ENCODE measurements around the gene COQ4.

COQ4 gene

DNA sequence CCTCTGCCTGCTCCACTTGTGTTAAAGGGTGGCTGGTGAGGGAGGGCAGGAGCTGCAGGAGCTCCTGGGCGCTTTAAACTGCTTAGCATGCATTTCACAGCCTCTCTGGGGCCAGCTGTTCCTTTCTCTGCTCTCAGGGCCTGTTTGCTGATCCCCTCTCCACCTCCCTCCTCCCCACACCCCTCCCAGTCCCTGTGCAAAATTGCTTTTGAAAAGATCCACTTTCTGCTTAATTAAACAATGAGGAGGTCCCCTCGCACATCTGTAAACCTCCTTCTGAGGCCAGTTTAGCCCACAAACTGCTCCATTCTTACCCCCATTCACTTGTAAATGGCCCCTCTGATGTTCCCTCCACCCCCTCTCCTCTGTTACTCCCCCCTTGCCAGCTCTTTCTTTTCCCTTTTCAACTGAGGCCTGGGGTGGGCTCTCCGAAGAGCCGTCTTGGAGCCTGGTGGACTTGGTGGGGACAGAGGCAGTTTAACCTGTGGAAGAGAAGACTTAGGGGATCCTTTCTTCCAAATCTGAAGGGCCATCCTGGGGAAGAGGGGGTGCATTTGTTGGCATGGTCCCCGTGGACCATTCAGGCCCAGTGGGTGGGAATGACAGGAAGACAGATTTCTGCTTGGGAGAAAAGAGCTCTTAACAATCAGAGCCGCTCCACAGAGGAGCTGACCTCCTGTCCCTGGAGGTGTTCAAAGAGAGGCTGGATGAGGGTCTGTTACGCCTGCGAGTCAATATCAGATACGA is 60.5 kb downstream of the COQ4 start:
- DNase-seq: no peak

Data from activated CD4-positive, alpha-beta T cell treated with anti-CD3 and anti-CD28 coated beads for 1 hour (primary cell).